GM18526 (cell line): Measurements from ENCODE around the gene SSTR3.

Source experiments
- POLR2A ChIP-seq: IDR thresholded peaks from 3 replicates; pipeline ENCODE4 v1.6.1; 2011; ENCODE audit not compliant: insufficient read length; ENCODE audit errors: extremely low read depth

Gene SSTR3

DNA sequence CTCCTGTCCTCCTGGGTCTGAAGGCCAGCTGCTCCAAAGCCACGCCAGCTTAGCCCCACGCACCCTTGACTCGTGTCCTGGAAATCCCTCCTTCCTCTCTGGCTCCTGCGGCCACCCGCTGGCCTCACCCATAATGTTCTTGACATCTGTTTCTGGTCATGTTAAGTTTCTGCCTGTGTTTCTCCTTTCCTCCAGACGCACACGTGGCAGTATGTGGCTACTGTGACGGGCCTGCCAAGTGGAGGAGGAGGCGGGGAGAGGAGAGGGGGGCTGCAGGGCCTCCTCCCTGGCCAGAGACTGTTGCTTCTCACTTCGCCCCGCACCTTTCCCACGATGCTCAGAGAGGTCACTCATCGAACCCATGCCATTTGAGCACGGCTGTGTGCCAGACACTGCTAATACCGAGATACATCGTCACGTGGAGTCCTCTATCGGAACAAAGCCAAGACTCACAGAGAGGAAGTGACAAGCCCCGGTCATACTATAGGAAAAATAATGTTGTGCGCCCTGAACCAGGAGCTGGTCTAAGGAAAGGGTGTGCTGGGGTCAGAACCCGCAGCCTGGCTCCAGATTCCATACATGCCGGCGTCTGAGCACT, 35.7 kb downstream of the SSTR3 start:
- no peak for TF ChIP-seq POLR2A

DNA sequence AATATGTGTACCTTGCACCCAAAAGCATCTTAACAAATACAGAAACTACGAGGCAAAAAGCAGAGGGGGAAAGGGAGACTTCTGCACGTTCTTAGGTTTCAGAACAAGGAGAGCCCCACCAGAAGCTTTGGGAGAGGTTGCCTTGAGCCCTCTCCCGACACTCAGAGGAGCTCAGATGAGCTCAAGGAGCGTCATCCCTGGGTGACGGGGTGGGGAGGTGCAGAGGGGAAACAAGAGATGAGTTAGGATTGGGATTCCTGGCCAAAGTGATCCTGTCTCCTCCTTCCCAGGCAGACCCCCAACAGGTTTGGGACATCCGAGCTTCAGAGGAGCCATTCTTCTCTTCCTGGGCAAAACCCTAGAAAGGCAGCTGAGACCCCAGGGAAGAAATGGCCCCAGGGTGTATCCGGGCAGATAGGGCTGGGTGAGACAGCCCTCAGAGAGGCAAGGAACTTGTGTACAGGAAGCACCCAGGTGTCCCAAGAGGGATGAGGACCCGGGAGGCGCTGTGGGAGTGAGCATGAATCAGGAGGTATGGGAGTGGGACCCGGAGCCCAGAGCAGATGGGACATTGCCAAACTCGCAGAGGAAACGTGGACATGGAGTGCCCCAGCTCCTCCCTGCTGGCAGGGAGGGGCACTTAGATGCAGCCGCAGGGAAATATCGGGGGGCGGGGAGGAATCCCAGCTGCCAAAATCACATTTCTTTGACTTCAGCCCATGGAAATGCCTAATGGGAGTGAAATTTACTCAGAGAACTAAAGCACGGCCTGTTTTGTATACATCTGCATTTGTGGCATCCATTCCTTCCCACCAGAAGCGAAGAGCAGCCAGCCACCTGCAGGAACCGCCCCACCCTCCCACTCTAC, 36.6 kb downstream of the SSTR3 start:
- no peak for TF ChIP-seq POLR2A

DNA sequence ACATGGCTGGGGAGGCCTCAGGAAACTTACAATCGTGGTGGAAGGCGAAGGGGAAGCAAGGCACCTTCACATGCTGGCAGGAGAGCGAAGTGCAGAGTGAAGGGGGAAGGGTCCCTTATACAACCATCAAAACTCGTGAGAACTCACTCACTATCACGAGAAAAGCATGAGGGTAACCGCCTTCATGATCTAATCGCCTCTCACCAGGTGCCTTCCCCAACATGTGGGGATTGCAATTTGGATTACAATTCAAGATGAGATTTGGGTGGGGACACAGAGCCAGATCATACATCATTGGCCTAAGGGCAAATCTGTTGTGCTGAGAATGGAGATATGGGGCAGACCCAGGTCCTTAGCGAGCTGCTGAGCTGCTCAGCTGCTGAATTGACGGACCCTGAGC, 37.3 kb downstream of the SSTR3 start:
- TF ChIP-seq POLR2A = no peak

DNA sequence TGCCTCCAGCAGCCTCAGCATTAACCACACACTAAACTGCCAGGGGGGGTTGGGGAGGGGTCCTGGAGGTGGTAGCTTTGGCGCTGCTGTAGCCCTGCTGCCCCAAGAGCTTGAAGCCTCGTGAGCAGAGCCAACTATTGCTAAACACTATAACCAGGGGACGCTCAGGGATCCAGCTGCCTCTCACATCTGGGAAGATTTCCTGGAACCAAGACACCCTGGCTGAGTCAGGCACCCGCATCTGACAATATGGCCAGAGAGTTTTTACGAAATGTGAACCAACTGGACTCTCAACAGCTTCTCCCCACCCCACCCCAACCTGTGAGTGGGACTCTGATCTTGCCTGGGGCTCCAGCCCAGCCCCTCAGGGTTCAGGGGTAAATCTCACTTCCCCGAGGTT, 38.6 kb downstream of the SSTR3 start:
- TF ChIP-seq POLR2A = no peak

DNA sequence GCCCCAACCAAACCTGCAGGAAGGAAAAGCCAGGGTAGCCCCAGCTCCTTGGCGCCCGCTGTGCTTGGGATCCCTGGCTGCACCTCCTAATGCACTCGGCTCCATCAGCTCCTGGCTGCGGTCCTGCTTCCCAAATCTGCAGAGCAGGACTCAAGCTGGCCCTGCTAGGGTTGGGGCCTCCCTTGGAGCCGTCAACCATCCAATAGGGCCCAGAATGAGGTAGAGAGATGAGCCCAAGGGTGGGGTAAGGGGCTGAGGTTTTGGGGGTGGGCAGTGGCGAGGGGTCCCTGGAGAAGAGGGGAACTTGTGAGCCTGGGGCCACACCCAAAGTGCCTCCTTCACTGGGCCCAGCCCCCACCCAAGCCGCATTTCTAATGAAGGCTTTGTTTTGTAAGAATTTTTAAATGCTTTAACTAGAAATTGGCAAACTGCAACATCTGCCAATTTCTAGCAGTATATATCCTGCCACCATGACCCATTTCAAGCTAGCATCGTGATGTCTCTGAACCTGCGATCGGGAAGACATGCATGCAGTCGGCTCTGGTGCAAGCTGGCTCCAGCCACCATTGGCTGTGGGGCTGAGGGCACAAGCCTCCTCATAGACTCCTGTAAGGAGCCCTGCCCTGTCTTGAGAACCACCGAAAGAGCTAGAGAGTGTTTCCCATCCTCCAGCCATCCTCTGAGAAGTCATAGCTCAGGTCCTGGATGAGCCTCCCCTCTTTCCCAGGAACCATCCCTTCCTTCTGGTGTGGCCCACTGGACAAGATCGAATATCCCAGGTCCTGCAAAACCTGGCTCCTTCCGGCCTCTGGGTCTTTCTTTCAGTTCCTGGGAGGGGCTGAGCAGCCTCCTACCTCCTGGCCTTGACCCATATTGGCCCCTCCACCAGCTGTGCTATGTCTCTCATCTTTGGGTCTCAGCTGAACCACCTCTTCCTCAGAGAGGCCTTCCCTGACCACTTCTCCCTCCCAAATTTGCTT, 39.7 kb downstream of the SSTR3 start:
- TF ChIP-seq POLR2A = no peak

DNA sequence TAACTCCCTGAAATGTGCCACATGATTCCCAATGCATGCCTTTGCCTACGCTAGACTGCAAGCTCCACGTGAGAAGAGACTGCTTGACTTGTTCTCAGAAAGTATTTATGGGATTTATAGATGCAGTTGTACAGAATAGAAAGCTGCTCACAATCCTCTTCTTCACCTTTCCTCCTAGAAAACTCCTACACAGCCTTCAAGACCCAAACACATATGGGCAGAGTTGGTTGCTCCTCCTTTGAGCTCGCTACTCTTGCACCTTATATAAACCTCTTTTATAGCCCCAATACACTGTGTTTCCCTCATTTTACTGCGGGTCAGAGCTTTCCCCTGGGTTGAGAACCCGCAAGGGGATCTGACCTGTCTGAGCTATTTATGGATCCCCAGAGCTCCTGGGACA, 40.6 kb downstream of the SSTR3 start:
- TF ChIP-seq POLR2A = no peak

DNA sequence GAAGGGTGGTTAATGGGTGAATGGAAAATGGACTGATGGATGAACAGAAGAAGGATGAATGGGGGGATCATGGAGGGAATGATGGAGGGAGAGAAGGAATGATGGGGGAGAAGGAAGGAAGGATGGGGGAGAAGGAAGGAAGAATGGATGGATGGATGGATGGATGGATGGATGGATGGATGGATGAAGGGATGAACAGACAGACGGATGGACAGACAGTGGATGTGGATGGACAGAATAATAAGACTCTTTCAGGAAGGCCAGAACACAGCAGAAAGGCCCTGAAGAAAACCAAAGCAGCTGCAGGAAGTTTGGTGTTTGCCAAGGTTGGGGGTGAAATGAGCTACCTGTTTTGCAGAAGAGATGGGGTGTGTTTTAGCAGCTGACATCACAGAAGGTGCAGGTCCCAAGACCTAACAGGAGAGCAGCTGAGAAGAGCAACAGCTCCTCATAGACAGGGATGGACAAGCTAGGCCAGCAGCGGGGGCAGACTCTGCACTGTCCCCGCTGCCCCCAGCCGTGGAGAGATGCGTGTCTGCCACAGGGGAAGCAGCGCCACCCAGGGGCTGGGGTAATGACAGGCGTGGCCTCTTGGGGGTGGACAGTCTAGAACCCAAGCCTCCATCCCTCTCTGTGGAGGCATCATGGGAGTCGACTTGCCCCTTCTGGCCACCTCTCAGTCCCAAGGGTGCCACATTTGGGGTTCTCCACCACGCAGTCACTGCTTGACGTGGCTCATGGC, 42.2 kb downstream of the SSTR3 start:
- no peak for TF ChIP-seq POLR2A

DNA sequence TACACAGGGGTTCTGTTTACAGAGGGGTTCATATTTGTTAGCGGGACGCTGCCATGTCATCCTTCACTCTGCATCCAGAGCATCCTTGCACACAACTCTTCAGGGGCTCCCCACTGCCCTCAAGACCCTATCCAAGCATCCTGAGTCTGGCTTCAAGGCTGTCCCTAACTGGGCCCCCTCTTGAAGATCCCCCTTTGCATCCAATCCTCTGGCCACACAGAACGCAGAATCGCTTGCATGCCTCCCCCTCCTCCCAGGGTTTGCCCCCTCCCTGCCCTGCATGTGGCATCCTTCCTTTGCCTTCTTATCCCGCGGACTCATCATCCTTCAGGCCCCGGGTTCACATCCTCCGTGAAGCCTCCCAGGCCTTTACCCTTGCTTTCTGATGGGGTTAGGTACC, 42.9 kb downstream of the SSTR3 start:
- TF ChIP-seq POLR2A = no peak

DNA sequence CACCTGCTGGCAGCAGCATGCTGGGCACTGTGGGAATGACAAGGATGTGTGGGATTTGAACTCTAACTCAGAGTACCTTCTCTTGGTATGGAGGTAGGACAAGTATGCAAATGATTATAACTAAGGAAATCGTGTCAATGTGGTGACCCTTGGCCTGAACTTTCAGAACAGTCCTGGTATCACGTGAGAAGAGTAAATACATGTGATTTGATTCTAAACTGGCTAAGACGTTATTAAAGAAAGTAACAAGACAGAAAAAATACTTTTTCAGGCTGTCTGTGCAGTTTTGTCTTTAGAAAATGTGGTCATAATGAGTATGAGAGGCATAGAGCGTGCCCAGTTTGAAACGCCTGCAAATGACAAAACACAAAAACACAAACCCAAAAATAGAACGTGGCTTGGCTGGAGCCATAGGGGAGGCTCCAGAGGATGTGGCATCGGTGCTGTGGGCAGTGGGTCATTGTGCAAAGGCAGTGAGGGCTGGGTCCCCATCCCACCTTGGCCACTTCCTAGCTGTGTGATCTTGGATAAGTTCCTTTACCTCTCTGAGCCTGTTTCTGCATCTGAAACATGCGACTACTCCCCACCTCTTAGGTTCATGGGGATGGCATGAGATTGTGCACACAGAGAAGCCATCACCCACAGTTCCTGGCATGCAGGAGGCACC, 44.2 kb downstream of the SSTR3 start:
- TF ChIP-seq POLR2A = no peak

DNA sequence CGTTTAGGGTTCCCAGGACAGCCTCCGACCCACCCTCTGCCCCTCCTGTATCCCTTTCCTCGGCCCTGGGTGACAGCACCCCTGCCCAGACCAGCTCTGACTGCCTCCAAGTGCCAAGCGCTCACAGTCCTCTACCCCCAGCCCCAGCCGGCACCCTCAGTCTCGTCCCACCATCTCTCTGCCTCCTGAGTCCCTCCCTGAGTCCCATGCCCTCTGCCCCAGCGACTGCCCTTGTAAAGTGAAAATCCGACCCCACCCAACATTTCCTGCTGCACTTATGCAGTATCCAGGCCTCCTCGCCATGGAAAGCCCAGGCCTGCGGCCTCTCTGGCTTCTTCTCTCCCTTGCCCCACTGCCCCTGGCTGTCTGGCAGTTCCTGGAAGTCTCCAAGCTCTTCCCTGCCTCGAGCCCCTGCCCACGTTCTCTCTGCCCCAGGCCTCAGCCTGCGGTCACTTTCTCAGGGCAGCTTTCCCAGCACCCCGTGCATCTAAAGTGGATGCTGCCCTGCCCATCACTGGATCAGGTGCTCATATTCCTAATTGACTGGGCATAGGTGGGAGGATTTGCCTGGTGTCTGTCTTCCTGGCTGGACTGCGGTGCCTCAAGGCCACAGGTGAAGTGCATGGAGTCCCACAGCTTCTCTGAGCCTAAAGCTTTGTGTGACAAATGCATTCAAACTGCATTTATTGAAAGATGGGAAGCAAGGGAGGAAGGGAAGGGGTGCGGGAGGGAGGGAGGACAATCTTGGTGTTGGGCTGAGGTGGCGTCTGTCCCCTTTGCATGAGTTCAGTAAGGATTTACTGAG, 44.9 kb downstream of the SSTR3 start:
- TF ChIP-seq POLR2A = no peak

DNA sequence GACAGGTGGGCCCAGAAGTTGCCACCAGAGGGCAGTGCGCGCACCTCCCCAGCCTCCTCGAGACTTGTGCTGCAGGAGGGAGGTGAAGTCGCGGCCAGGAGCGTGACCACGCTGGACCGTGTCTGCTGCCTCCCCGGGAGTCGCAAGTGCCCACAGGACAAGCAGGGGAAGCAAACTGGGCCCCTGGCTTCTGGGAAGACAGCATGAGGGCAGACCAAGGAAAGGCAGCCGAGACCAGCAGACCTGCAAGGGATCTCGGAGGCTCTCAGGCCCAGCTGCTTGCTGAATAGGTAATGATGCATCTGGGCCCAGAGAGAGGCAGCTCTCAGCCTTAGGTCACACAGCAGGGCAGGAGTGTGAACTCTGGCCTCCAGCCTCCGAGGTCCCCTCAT, 45.6 kb downstream of the SSTR3 start:
- no peak for TF ChIP-seq POLR2A

DNA sequence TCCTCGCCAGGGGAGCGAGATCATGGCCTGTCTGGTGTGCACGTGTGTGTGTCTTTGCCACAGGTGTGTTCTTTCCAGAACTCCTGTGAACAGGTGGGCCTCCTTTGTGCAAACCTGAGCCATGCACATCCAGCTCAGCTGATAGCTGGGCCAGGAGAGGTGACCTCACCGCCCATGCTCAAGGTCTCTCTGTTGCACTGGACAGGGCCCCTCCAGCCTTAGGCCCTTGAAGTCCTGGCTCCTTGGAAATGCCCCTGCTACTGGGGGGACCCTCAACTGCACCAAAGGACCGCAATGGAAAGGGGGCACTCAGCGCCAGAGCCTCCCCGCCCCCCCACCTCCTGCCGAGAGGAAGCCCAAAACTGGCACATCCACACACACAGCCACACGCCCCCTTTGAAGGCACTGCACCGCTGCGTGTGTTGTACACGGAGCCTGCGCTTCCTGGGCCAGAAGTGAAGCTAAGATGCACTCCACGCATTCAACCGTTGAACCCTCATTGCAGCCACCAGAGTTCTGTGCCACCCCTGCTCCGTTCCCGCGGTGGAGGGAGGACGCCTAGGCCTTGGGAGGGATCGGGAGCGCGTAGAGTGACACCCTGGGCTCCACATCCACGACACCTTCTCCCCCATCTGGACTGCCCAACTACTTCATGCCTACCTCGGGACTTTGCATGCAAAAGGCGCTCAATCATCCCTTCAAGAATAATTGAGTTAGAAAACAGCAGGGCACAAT, 46.2 kb downstream of the SSTR3 start:
- no peak for TF ChIP-seq POLR2A

DNA sequence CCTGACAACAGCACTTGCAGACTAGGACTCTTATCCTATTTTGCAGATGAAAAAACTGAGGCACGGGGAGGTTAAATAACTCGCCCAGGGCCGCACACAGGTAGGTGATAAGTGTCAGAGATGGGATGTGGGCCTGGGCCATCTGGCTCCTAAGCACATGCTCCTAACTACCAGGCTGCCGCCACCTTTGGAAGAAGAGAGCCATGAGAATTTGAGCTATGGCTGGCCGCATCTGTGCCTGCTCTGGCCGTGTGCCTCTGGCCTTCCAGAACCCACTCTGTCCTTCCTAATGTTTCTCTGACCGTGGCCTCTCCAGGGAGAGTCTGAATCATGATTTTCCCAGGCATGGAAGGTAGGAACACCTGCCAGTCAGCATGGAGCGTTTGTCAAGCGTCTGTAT, 47.2 kb downstream of the SSTR3 start:
- no peak for TF ChIP-seq POLR2A
